Effector CD8-positive, alpha-beta T cell (primary cell): ENCODE results near the gene SPANXN3.
"Not testable (repeated sequence)": the region's sequence is repeated elsewhere in the genome, so short reads cannot be mapped to it uniquely, and the experiment has no call there.

Experiments used
- DNase-seq: peaks from one replicate; lab custom pipeline; 2025; lab: John Stamatoyannopoulos, UW
- total RNA-seq, 4 experiments: gene quantifications; one replicate each; lab custom pipeline; 2026; lab: John Stamatoyannopoulos, UW

The SPANXN3 gene
- total RNA-seq: 0 reads per million in 4 experiments

DNA sequence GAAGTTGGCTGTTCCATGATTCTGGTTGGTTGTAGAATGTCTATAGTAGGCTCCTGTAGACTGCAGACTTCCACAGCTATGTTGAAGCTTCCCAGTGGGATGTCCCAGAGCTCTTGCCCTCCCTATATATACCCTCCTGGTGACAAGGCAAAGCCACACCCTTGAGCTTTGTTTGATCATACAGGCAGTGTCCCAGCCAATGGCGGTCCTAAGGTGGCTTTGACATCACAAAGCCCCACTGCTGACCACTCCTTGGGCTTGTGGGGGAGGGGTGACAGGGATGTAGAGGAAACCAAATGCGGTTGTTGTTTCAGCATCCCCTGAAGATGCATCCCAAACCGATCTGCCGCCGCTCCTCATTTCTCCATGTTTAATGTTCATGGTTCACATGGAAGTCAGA is at the start of gene SPANXN3:
Gene SPANXN3 (minus strand): TSS at position 101 of the 400 bp plus-strand sequence. CDS start 84 bp downstream, at position 17.
- DNase-seq: not testable (repeated sequence)

DNA sequence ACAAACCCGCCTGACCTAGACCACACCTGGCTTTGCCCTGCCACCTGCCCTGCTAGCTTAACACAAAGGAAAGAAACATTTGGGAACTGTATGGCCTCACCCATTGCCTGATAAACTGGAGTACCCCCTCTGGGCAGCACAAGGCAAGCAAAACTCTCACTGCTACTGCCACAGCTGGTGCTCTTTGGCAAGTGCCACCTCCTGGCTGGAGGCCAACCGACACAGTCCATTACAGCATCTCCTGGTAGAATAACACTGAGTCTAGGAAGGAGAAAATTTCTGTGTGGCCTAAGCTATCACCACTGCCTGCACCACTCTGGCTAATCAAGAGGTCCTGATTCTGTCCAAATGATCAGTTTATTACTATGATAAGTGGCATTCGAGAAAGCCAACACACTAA is 18.9 kb upstream of the SPANXN3 start:
- no peak for DNase-seq

DNA sequence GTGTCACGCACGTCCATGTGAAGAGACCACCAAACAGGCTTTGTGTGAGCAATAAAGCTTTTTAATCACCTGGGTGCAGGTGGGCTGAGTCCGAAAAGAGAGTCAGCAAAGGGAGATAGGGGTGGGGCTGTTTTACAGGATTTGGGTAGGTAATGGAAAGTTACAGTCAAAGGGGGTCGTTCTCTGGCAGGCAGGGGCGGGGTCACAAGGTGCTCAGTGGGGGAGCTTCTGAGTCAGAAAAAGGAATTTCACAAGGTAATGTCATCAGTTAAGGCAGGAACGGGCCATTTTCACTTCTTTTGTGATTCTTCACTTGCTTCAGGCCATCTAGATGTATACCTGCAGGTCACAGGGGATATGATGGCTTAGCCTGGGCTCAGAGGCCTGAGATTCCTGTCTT is 15.1 kb downstream of the SPANXN3 start:
- DNase-seq: not testable (repeated sequence)

DNA sequence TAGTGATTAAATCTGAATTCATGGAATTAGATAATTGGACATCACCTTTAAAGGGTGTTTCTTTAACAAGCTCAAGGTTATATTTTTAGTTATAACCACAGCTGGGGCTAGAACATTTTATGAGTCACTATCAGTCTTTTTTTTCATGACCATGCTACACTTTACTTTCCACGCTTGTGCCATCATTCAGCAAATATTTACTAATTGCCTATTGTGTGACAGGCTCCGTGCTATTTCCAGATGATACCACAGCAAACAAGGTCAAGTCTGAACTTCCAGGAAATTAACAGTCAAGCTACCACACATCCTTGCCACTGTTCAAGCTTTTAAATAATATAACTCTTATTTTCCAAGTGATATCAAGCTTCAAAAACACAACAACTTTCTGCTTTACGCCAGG is 16.5 kb downstream of the SPANXN3 start:
- DNase-seq: no peak

DNA sequence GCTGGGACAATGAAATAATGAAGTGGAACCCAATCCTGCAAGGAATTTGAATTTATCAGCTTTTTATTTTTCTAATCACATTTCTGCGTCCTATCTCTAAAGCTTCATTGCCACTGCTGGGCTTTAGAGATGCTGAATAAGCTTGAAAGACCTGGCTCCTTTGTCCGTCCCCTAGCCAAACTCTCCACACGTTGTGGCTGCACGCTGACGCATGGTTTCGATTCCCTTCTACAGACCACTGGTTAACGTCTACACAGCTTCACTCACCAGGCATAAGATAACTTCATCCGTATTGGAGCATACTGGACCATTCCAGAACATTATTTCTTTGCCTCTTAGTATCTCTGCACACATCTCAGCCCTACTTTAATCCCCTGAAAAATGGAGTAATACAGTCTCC is 31.2 kb downstream of the SPANXN3 start:
- DNase-seq: no peak

GRCh38 chrX:143476751-143477150 is 40.5 kb downstream of the SPANXN3 start:
- no peak for DNase-seq

GRCh38 chrX:143472347-143472938 is 44.8 kb downstream of the SPANXN3 start:
- DNase-seq: no peak

- DNase-seq: no peak
These were observed 51.1 kb downstream of the SPANXN3 start for GRCh38 chrX:143466130-143466529.

- DNase-seq: no peak
These were observed 54.6 kb downstream of the SPANXN3 start for GRCh38 chrX:143462696-143463095.

DNA sequence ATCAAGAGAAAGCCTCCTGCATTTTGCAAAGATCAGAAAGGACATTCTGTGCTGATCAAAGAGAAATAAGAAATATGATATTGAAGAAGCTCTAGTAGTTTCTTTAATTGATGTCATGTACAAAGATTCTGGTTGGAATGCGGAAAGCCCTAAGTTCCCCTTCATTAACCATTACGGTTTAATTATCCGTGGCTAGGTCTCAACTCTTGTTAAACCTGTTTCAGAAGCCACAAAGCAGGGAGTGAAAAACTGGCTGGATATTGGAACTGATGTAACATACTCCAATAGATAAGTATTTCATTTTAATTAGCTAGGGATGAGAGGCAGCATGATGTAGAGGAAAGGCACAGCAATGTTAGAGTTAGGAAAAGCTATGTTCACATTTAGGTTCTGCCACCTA is 55.7 kb downstream of the SPANXN3 start:
- DNase-seq: no peak
